Measurements from ENCODE around the gene ADARB2. TPM values are rescaled to one million over a fixed set of nuclear protein-coding genes. Genes with fewer than 3 reads are reported as not detected.

Gene ADARB2
- total RNA-seq, 6 experiments from 2014 or later: not detected

- H3K27ac Mint-ChIP-seq: no peak overlapping the region
- TF ChIP-seq CTCF (IDR thresholded peaks at IDR 0.05): no peak
- no peaks in the 10 kb centered on the region for H3K4me1 Mint-ChIP-seq (ENCODE audit: low read depth)
- H3K27me3 Mint-ChIP-seq (ENCODE audit: insufficient read depth): no peaks in the 10 kb centered on the region
- peaks cover 45% of the 10 kb centered on the region for H3K9me3 Mint-ChIP-seq
- H3K4me3 Mint-ChIP-seq: no peak overlapping the region
- DNase-seq: no peak
- no peaks in the 10 kb centered on the region for H3K36me3 Mint-ChIP-seq (ENCODE audit: low read depth)
These were observed 5.7 kb downstream of the ADARB2 start for GRCh38 chr10:1731592-1731991.

- no peak overlapping the region for H3K4me3 Mint-ChIP-seq
- H3K36me3 Mint-ChIP-seq (ENCODE audit: low read depth): no peaks in the 10 kb centered on the region; the same call in 1 of the 2 replicates
- no peaks in the 10 kb centered on the region for H3K27me3 Mint-ChIP-seq (ENCODE audit: insufficient read depth)
- DNase-seq: no peak
- peaks cover 48% of the 10 kb centered on the region for H3K9me3 Mint-ChIP-seq
- TF ChIP-seq CTCF (IDR thresholded peaks at IDR 0.05): no peak
- no peaks in the 10 kb centered on the region for H3K4me1 Mint-ChIP-seq (ENCODE audit: low read depth)
- H3K27ac Mint-ChIP-seq: no peak overlapping the region
These were observed 7.6 kb downstream of the ADARB2 start for GRCh38 chr10:1729751-1730150.

GRCh38 chr10:1726861-1727260 is 10.5 kb downstream of the ADARB2 start:
- no peaks in the 10 kb centered on the region for H3K4me1 Mint-ChIP-seq (ENCODE audit: low read depth)
- H3K27ac Mint-ChIP-seq: no peak overlapping the region
- DNase-seq: no peak
- H3K9me3 Mint-ChIP-seq: peaks cover 64% of the 10 kb centered on the region
- H3K36me3 Mint-ChIP-seq (ENCODE audit: low read depth): no peaks in the 10 kb centered on the region; the same call in 1 of the 2 replicates
- no peak for TF ChIP-seq CTCF (IDR thresholded peaks at IDR 0.05)
- no peak overlapping the region for H3K4me3 Mint-ChIP-seq
- H3K27me3 Mint-ChIP-seq (ENCODE audit: insufficient read depth): no peaks in the 10 kb centered on the region

GRCh38 chr10:1724921-1725488 is 12.3 kb downstream of the ADARB2 start:
- no peaks in the 10 kb centered on the region; the same call in 1 of the 2 replicates for H3K36me3 Mint-ChIP-seq (ENCODE audit: low read depth)
- no peak overlapping the region for H3K27ac Mint-ChIP-seq
- H3K27me3 Mint-ChIP-seq (ENCODE audit: insufficient read depth): no peaks in the 10 kb centered on the region
- TF ChIP-seq CTCF (IDR thresholded peaks at IDR 0.05): no peak
- peaks cover 64% of the 10 kb centered on the region for H3K9me3 Mint-ChIP-seq
- no peaks in the 10 kb centered on the region for H3K4me1 Mint-ChIP-seq (ENCODE audit: low read depth)
- DNase-seq: no peak
- H3K4me3 Mint-ChIP-seq: no peak overlapping the region

GRCh38 chr10:1716839-1717238 is 20.5 kb downstream of the ADARB2 start:
- H3K27me3 Mint-ChIP-seq (ENCODE audit: insufficient read depth): peaks cover 1% of the 10 kb centered on the region
- no peaks in the 10 kb centered on the region for H3K4me1 Mint-ChIP-seq (ENCODE audit: low read depth)

More at GRCh38 chr10:1716839-1717238, 20.5 kb downstream of the ADARB2 start:
- no peak overlapping the region for H3K27ac Mint-ChIP-seq
- TF ChIP-seq CTCF (IDR thresholded peaks at IDR 0.05): no peak
- DNase-seq: no peak
- no peak overlapping the region for H3K4me3 Mint-ChIP-seq
- H3K9me3 Mint-ChIP-seq: peaks cover 62% of the 10 kb centered on the region
- H3K36me3 Mint-ChIP-seq (ENCODE audit: low read depth): peaks cover 5% of the 10 kb centered on the region

Data from HFFc6 (cell line).